ENCODE data around the gene SESN2.

SESN2 gene

GRCh38 chr1:28259252-28259933 is at the start of gene SESN2:
Gene SESN2, plus strand, starts transcription at chr1:28259518. Its CDS starts 330 bp downstream, at chr1:28259848.
- DNase-seq: peak; percentile 93 to 99

- no peak for DNase-seq
Measured at GRCh38 chr1:28209700-28210099, 49.6 kb upstream of the SESN2 start.

GRCh38 chr1:28213315-28213714 is 46.0 kb upstream of the SESN2 start:
- no peak for DNase-seq

DNA sequence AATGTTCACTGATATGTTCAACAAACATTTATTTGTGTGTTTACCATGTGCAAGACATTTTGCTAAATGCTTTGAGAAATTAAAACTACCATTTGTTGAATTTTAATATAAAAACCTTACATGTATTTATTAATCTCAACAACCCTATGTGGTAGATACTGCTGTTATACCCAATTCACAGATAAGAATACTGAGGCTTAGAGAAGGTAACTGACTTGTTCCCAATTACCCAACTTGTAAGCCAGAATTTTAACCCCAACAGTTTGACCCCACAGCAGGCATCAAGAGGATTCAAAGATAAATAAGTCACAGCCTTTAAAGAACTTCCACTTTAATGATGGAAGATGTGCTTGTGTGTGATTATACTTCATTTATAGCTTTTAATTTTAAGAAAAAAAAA is 30.2 kb upstream of the SESN2 start:
- no peak for DNase-seq

DNA sequence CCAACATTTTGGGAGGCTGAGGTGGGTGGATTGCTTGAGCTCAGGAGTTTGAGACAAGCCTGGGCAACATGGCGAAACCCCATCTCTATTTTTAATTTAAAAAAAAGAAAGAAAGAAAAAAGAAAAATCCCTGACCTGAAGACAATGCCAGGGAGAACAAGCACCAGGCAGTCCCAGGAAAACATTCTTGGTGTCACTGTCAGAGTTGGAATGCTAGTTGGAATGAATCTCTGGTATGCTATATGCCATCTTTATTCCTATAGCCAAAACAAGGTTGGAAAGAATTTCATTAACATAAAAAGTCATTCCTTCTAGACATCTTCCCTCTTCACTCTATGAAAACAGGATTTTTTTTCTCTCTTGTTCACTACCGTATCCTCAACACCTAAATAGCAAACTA is 29.3 kb upstream of the SESN2 start:
- DNase-seq: no peak

DNA sequence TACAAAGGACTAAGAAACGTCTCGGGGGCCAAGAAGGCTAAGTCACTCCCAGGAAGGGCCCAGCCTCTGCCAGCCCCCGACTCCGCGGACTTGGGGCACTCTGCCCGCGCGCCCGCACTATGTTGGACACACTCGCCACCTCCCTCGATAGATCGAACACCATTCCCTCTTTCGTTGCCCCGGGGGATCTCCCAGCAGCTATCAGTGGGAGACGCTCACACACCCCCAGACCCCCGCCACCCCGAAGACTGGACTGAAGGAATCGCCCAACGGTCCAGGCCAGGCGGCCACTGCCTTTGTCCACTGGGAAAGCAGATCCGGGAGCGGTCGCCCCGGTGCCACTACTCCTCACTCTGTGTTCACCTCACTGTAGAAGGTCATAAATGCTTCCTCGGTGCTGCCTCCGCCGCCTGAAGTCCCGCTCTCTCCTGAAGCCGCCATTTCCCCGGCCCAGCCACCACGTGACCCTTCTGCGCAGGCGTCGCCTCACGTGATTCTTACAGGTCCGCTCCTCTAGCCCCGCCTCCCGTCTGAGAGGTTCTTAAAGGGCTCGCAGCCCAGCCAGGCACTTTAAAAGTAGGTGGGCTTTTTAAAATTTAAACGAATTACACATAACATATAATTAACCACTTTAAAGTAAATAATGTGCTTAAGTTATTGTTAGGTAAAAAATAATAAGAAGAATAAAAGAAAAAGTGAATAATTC is 26.6 kb upstream of the SESN2 start, which contains the start of gene DNAJC8:
DNAJC8 (minus strand) TSS at position 472 of the 706 bp plus-strand sequence; CDS start at position 441, 31 bp downstream.
- DNase-seq: peak; percentile 74 to 89

- no peak for DNase-seq
Measured at GRCh38 chr1:28233264-28233606, 26.1 kb upstream of the SESN2 start.

GRCh38 chr1:28235755-28236655 is 23.3 kb upstream of the SESN2 start, which contains the start of gene ATP5IF1:
Gene ATP5IF1, plus strand, starts transcription at chr1:28236124. Its CDS starts 60 bp downstream, at chr1:28236184.
- peak; percentile 95 to 98 for DNase-seq

GRCh38 chr1:28236656-28237322 is 22.5 kb upstream of the SESN2 start:
- DNase-seq: no peak

DNA sequence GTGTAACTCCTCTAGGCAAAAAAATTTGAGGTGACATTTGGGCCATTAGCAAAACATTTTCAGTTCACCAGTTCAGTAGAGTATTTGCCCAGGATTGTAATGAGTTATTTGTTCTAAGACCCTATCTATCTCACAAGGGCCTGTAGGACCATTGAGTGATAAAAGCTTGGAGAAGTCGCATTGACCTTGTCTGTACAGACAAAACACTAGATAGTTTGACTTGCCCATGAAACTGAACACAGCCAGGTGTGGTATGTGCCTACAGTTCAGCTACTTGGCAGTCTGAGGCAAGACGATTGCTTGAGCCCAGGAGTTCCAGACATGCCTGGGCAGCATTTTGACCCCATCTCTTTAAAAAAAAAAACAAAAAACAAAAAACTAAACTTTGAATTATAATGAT is 20.3 kb upstream of the SESN2 start:
- DNase-seq: no peak

DNA sequence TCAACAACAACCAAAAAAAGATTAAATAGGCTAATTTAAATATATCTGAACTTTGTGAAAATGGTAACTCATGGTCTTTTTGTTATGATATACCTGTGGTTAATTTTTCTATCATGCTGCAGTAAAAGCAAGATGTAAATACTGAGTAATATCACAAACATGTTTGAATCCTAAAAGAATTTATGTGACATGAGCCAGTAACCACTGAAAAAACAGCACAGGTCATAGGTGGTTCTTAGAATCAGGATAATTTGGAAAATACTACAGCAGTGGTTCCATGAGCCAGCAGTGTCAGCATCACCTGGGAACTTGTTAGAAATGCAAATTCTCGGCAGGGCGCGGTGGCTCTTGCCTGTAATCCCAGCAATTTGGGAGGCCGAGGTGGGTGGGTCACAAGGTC is 19.3 kb upstream of the SESN2 start:
- no peak for DNase-seq

DNA sequence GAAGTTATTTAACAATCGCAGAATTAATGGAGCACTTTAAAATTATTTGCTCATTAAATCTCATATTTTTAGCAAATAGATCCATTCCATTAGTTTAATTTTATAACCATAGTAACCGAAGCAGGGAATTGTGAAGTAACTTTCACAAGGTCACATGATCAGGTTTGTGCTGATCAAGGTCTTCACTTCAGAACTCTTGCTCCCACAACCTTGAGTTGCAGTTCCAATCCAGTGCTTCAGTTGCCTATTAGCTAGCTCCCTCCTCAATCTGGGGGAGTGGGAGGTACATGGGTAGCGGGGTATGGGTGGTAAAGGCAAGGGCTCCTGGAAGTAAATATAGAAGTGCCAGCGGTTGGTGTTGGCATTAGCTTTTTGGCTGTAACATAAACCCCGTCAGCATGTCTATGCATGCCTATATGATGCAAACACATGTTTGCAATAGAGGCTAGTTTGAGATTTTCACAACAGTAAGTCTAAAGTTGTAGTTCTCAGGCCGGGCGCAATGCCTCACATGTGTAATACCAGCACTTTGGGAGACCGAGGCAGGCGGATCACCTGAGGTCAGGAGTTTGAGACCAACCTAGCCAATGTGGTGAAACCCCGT is 17.6 kb upstream of the SESN2 start:
- no peak for DNase-seq

DNA sequence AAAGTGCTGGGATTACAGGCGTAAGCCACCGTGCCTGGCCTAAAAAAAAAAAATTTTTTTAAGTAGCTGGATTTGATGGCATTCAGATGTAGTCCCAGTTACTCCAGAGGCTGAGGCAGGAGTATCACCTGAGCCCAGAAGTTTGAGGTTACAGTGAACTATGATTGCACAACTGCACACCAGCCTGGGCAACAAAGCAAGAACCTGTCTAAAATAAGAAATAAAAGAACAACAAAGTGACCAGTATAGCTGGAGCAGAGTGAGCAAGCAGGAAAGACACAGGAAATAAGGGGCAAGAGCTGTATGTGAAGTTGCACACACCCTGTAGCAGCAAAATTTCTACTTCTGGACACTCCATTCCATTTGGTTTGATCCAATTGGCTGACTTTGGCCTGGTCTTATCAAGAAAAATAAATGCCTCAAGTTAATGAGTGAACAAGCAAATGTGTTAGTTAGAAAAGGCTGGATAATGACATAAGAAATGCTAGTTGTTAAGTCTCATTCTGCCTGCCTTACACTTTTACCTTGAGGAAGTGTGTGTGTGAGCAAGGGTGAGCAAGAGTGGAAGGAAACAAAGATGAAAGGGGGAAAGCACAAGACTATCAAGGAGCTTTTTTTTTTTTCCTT is 15.5 kb upstream of the SESN2 start:
- no peak for DNase-seq

DNA sequence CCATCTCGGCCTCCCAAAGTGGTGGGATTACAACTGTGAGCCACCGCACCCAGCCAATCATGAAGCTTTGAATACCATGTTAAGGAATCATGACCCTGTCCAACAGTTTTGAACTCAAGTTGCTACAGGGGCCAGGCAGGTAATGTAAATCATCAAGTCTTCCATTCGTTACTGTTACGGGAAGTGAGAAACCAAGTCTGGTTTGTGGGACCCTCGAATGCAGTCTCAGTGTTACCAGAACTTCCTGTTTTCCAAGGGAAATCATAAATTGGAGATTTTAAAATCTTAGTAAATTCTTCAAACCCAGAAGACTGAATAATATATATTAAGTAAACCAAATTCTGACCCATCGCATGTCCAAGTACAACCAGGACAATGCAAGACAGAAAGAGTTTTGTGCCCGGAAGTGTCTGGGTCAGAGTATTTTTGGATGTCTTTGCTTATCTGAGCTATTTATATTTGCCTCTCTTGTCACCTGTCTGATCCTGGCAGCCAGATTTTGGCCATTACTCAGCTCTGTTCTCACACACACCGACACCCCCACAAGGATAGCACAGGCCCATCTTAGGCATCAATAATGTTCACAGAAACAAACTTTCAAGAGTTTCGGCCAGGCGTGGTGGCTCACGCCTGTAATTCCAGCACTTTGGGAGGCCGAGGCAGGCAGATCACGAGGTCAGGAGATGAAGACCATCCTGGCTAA is 14.6 kb upstream of the SESN2 start:
- DNase-seq: no peak

- DNase-seq: no peak
Measured at GRCh38 chr1:28246427-28246832, 12.9 kb upstream of the SESN2 start.

GRCh38 chr1:28247612-28248272 is 11.6 kb upstream of the SESN2 start:
- DNase-seq: peak in 1 of 2 experiments; percentile 14

- DNase-seq: peak; percentile 79 to 80
Measured at GRCh38 chr1:28248273-28249012, 10.9 kb upstream of the SESN2 start.

DNA sequence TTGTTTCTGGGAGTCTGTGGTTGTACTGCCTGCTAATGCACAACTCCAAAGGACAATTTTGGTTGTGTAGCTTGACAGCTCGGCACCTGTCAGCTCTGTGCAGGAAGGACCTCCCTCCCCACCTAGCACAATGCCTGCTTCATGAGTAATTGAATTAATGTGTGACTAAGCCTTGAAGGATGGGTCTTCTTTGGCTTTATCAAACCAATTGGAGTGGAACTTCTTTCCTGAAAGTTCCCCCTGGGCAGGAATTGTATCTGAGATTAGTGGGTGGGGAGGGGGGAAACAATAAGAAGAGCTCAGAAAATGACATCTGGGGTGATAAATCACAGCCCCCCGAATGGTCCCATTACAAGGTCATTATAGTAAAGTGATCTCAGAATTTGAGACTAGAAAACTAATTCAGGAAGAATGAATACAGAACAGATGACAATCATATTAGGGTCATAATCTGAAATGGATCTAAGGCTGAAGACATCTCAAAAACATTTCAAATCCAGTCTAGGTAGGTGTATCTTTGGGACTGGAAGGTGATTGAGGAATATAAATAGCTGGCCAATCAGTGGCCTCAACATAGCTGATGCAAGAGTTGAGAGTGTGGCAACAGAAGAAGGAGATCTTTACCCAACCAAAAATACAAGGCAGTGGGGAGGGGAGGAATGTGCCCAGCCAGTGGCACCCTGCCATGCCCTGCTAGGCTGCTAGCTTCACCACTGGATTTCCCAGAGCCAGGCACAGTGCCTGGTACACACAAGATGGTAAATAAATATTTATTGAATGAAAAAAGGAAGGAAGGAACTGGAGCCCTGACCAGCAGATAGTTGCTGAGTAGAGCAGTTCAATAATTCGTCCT is 10.1 kb upstream of the SESN2 start:
- DNase-seq: peak; percentile 34 to 48

DNA sequence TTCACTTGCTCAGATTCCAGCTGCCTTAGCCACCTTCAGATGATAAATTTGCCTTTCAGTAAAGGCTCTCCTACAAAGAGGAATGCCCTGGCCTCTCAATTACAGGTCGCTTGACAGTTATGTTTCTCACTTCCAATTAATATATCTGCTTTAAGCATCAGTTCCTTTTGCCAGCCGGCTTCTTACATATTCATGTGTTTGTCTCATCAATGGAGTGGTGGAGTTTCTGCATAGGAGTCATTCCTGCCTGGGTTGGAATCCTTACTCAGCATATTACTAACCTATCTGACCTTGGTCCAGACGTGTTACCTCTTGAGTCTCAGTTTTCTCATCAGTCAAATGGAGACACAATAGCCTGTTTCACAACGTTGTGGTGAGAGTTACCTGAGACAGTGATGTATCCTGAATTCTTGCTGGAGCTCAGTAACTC is 9.4 kb upstream of the SESN2 start:
- DNase-seq: no peak
